GM18951 (cell line): ENCODE data around the gene PTP4A2.
A peak's percentile ranks its signal among the peaks of the same experiment; 100 is the strongest.

ENCODE experiments used
- POLR2A ChIP-seq: IDR thresholded peaks from 4 replicates; pipeline ENCODE4 v1.6.1; 2011; ENCODE audit warnings: mild to moderate bottlenecking; ENCODE audit not compliant: insufficient read length, insufficient read depth; ENCODE audit errors: extremely low read depth
- in situ Hi-C: fragments of 300-500 bp; cut with MboI; formaldehyde crosslinking; loops from one replicate; pipeline ENCODE4 v1.12.0; 2022; ENCODE audit warnings: low sequenced_read_pairs, mixed read lengths, inconsistent platforms; ENCODE audit not compliant: unreplicated experiment

PTP4A2 gene

DNA sequence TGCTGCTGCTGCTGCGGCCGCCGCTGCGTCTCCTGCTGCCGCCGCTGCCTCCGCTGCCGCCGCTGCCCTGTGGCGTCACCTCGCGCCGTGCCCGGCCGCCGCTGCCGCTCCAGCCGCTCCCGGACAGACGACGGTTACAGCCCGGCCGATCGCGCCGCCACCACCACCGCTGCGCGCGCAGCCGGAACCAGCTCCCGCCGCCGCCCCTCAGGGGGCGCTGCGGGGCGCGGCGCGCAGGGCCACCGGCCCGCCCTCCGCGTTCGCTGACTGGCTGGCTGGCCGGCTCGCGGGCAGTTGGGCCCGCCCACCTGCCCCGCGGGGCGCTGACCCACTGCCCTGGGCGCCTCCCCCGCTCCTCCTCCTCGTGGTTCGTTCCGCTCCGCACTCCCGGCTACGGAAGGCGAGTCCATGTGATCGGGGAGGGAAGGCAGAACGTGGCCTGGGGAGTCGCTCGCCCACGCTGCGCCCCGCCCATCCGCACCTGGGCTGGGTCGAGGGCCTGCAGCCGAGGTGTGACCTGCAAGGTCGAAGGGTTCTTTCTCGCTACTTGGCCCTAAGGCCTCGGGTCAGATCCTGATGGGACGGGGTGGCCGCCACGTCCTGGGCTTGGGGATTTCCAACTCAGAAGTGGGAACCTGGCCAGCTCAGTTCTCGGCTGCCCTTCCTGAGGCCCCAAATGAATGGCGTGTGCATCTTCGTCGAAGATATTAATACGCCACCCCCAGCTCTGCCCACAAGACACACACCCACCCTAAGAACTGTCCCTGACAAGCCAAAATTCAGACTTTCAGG is at the start of gene PTP4A2:
TSS of gene PTP4A2 (minus strand) at position 185 of the 792 bp plus-strand sequence. CDS start 19,303 bp downstream, outside the sequence.
- in situ Hi-C loops: no loop called here
- peak; percentile 90 for TF ChIP-seq POLR2A

DNA sequence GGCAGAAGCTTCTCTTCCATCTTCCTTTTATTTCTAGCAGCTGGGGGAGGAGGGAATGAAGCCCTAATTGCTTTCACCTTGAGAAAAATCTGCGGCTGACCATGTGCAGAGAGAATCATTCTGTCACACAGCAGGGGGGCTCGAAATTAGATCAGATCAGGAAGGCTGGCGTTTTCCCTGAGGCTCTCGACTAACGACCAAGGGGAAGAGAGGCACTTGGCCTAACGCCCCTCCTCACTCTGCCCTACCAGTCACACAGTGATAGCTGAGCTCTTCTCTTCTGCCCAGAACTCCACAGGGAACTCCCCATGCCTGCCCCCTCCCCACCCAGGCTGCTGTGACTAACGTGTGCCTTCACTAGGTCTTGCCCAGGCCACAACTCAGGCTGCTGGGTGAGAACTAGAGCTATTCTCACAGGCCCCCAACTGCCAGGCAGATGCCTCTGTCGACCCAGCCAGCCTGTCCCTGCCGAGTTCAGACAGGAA is 49.0 kb upstream of the PTP4A2 start:
- in situ Hi-C loops: no loop called here
- TF ChIP-seq POLR2A: no peak

DNA sequence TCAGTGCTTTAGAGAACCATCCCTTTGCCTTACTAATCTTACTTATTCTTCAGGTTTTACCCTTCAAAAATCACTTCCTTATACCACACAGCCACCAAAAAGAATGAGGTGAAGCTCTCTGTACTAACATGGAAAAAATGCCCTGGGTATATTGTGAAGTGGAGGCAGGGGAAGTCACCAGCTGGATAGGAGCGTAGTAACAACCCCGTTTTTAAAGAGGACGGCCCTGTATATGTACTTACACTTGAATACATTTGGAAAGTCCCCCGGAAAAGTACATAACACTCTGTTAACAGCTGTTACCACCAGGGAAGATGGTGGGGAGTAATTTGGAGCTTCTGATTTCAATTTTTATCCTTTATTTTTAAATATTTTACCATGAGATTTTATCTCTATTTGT is 47.3 kb upstream of the PTP4A2 start:
- in situ Hi-C loops: no loop called here
- TF ChIP-seq POLR2A: no peak

DNA sequence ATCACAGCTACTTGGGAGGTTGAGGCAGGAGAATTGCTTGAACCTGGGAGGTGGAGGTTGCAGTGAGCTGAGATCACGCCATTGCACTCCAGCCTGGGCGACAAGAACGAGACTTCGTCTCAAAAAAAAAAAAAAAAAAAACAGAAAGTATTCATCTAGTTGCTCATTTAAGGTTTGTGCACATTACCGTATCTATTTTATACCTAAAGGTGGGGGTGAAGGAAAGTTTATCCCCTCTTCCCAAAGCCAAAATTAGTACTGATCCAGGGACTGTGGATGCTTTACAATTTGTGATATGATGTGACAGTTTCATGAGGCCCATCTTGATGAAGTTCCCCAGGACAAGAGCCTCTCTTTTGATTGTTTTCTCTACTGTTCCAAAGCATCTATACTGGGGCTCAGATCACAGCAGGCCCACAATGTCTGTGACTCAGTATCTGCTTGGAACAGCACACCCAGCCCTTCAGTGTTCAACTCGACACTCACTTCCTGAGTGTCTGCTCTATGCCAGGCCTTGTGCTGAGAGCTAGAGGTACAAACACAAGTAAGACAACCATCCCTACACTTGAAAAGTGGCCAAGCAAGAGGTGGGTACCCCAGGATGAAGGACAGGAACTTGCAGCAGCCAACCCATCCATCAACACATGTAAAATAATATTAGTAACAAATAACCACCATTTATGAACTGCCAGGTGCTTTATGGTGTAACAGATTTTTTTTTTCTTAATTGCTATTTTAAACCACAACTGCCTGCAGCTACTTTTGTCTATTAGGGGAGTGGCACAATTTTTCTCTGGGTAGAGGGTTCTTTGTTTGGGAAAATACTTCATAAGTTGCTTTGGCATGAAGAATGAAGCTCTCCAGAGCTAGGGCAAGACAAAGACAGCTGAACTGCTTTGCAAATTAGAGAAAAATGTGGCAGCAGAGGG is 46.5 kb upstream of the PTP4A2 start:
- in situ Hi-C loops: no loop called here
- no peak for TF ChIP-seq POLR2A

DNA sequence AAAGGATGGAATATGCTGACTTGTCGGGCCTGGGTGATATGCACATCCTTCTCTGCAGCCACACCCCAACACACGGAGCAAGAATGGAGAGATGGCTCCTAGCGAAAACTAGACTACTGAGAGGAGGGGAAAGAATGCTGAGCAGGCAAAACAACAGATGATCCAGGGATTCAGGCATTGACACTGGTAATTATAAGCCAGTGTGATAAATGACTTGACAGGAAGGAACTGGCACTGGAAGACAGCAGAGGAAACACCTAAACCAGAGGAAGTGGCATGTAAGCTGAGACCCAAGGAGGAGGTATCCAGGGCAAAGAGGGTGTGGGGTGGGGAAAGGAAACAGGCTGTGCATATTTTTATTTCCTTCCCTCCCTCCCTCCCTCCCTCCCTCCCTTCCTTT is 43.8 kb upstream of the PTP4A2 start:
- in situ Hi-C loops: no loop called here
- no peak for TF ChIP-seq POLR2A

DNA sequence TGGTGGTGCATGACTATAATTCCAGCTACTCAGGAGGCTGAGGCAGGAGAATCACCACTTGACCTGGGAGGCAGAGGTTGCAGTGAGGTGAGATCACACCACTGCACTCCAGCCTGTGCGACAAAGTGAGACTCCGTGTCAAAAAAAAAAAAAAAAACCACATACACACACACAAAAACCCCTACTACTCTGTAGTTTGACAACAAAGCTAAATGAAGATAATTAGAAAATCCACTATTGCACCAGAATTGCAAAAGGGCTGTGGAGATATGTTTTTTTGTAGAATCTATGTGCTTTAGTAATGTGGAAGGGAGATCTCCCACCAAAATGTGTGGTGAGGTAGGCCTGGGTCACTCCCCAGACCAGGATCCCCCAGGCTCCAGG is 43.3 kb upstream of the PTP4A2 start:
- TF ChIP-seq POLR2A: no peak
- in situ Hi-C loops: no loop called here

DNA sequence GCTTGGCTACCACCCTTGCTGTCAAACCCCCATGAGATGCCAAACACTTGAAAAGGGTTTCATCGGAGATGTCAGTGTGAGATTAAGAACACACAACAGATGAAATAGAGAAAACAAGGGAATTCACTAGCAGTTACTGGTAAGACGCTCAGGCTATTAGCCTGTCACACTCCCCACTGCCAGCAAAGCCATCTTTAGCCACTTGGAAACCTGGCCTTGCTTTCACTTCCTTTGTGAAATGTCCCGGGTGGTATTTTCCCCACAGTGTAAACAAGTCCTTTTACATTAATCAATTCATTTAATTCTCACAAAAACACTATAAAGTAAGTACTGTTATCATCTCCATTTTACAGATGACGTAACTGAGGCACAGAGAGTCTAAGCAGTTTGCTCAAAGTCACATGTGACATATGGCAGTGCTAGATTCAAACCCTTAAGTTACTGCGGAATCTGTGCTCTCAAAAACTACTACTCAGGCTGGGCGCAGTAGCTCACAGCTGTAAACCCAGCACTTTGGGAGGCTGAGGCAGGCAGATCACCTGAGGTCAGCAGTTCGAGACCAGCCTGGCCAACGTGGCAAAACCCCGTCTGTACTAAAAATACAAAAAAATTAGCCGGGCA is 42.8 kb upstream of the PTP4A2 start:
- no peak for TF ChIP-seq POLR2A
- in situ Hi-C loops: no loop called here

DNA sequence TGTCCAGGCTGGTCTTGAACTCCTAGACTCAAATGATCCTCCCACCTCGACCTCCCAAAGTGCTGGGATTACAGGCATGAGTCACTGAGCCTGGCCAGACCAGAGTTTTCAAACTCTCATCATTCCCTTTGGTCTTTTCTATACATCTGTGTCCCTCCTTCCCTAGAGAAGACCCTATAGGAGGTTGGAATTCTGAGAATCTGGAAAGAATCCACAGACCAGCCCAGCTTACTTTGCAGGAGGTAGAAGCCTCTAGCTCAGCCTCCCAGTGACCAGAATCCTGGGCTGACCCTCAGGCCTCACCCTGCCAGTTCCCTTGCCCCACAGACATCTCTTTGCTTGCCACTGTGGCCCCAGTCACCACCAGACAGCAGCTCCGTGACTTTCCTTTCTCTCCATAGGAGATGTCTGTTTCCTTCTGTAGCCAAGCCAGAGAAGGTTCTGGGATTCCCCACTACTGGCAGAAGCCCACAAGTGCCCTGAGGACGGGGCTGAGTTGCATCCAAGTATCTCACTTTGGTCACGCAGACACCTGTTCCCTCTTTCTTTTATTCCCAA is 40.8 kb upstream of the PTP4A2 start:
- no peak for TF ChIP-seq POLR2A
- in situ Hi-C loops: no loop called here

DNA sequence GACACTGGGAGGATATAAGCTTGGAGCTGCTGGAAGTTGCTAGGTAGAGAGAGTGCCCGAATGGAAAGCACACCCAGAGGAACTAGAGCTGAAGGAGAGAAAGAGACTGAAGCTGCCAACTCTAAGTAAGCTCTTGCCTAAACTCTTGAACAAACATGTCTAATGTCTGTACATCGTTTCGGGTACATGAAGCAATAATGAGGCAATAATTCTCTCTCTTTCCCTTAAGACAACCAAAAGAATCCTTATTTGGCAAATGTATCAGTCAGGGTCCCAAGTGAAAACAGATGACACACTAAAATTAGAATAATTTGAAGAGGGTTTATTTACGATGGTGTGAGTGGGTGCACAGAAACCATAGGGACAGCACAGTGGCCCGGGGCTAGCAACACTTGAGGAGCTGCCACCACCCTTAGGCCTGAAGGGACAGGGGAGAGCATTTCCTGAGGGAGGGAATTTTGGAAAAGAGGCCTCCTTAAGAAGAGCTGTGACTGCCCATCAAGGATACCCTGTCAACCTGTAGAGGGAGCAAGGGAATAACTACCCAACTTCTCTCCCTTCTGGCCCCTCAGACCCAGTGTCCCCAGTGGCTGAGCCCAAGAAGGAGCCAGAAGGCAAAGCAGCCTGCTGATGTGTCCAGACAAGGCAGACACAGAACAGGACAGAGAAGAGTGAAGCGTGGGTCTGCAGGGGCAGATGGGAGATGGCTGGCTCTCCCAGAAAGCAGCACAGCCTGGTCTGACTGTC is 39.4 kb upstream of the PTP4A2 start:
- TF ChIP-seq POLR2A: no peak
- in situ Hi-C loops: no loop called here

GRCh38 chr1:31976401-31976800 is 38.2 kb upstream of the PTP4A2 start:
- no peak for TF ChIP-seq POLR2A
- in situ Hi-C loops: no loop called here

GRCh38 chr1:31970873-31971272 is 32.7 kb upstream of the PTP4A2 start:
- no peak for TF ChIP-seq POLR2A
- in situ Hi-C loops: no loop called here

GRCh38 chr1:31961536-31961935 is 23.4 kb upstream of the PTP4A2 start:
- TF ChIP-seq POLR2A: no peak
- in situ Hi-C loops: no loop called here
